WTC11 (cell line): ENCODE measurements around the gene CAMTA1. TPM values are rescaled to one million over a fixed set of nuclear protein-coding genes. Genes with fewer than 3 reads are reported as not detected.

Experiments used
- ATAC-seq: fragments of 200-7000 bp; cut with Tn5 transposase; 2 replicates; pipeline ENCODE4 v1.10.0; 2021; ENCODE audit warnings: mild to moderate bottlenecking, moderate library complexity
- CTCF ChIA-PET: fragments of 300-600 bp; sonication (Branson Sonifier 250); formaldehyde crosslinking; loops from one replicate; lab custom pipeline; 2021; ENCODE audit warnings: antibody characterized with exemption; lab: Charles Lee
- POLR2A ChIA-PET: fragments of 350-600 bp; sonication (Branson Sonifier 250); formaldehyde crosslinking; loops from one replicate; lab custom pipeline; 2021; ENCODE audit warnings: antibody characterized with exemption; lab: Charles Lee
- DNase-seq: peaks from one replicate; pipeline ENCODE4 v3.0.0; 2021; ENCODE audit warnings: low spot score
- H3K27ac Mint-ChIP-seq: 2 replicates; pipeline ENCODE4 v1.8.0; 2021; ENCODE audit warnings: mixed read lengths
- H3K27me3 Mint-ChIP-seq: 2 replicates; pipeline ENCODE4 v1.8.0; 2021; ENCODE audit warnings: low read depth, mild to moderate bottlenecking, moderate library complexity, mixed read lengths
- H3K36me3 Mint-ChIP-seq: 2 replicates; pipeline ENCODE4 v1.8.0; 2021; ENCODE audit warnings: mixed read lengths
- H3K4me1 Mint-ChIP-seq: 2 replicates; pipeline ENCODE4 v1.8.0; 2022; ENCODE audit warnings: mixed read lengths
- H3K4me3 Mint-ChIP-seq: 2 replicates; pipeline ENCODE4 v1.8.0; 2021; ENCODE audit warnings: mild to moderate bottlenecking, moderate library complexity, mixed read lengths
- H3K9me3 Mint-ChIP-seq: 2 replicates; pipeline ENCODE4 v1.8.0; 2021; ENCODE audit warnings: mixed read lengths
- ATF1 ChIP-seq: sonication (generic); formaldehyde crosslinking; IDR thresholded peaks from 2 replicates; pipeline ENCODE4 v1.8.1; 2023; ENCODE audit warnings: mild to moderate bottlenecking, moderate library complexity, missing genetic modification reagents
- EMX1 ChIP-seq: fragments of 250-450 bp; sonication (Bioruptor Pico); IDR thresholded peaks from 2 replicates; pipeline ENCODE4 v1.8.0; 2021; ENCODE audit warnings: mild to moderate bottlenecking
- GRHL2 ChIP-seq: fragments of 250-450 bp; sonication (Bioruptor Pico); IDR thresholded peaks from 2 replicates; pipeline ENCODE4 v1.8.0; 2022; ENCODE audit warnings: mild to moderate bottlenecking, moderate library complexity; ENCODE audit not compliant: insufficient replicate concordance, severe bottlenecking
- GTF2I ChIP-seq: fragments of 250-450 bp; sonication (Bioruptor Pico); conservative IDR thresholded peaks from 2 replicates; pipeline ENCODE4 v1.4.0; 2021; ENCODE audit warnings: mild to moderate bottlenecking
- HMGA2 ChIP-seq: fragments of 250-450 bp; sonication (Bioruptor Pico); IDR thresholded peaks from 2 replicates; pipeline ENCODE4 v1.4.0; 2021; ENCODE audit warnings: mild to moderate bottlenecking, moderate library complexity
- IRF2 ChIP-seq: sonication (generic); formaldehyde crosslinking; IDR thresholded peaks from 2 replicates; pipeline ENCODE4 v1.8.0; 2022; ENCODE audit warnings: low read depth, missing genetic modification reagents, borderline replicate concordance
- NFE2L1 ChIP-seq: sonication (generic); formaldehyde crosslinking; IDR thresholded peaks from 2 replicates; pipeline ENCODE4 v1.8.1; 2023; ENCODE audit warnings: missing genetic modification reagents
- NFYB ChIP-seq: sonication (generic); formaldehyde crosslinking; conservative IDR thresholded peaks from 2 replicates; pipeline ENCODE4 v1.8.0; 2022; ENCODE audit warnings: low read depth, missing genetic modification reagents
- NR1H2 ChIP-seq: sonication (generic); formaldehyde crosslinking; IDR thresholded peaks from 2 replicates; pipeline ENCODE4 v1.9.0; 2021; ENCODE audit warnings: mild to moderate bottlenecking, moderate library complexity, missing genetic modification reagents
- RELA ChIP-seq: sonication (generic); formaldehyde crosslinking; IDR thresholded peaks from 2 replicates; pipeline ENCODE4 v1.8.1; 2022; ENCODE audit warnings: missing genetic modification reagents, mild to moderate bottlenecking, borderline replicate concordance
- SOX15 ChIP-seq: fragments of 250-450 bp; sonication (Bioruptor Pico); IDR thresholded peaks from 2 replicates; pipeline ENCODE4 v1.9.0; 2021; ENCODE audit warnings: mild to moderate bottlenecking
- SP1 ChIP-seq: sonication (generic); formaldehyde crosslinking; conservative IDR thresholded peaks from 2 replicates; pipeline ENCODE4 v1.8.1; 2022; ENCODE audit warnings: missing genetic modification reagents
- TP53 ChIP-seq: sonication (generic); formaldehyde crosslinking; IDR thresholded peaks from 2 replicates; pipeline ENCODE4 v1.8.1; 2023; ENCODE audit warnings: mild to moderate bottlenecking, missing genetic modification reagents
- ZNF232 ChIP-seq: sonication (generic); formaldehyde crosslinking; IDR thresholded peaks from 2 replicates; pipeline ENCODE4 v1.8.0; 2022; ENCODE audit warnings: mild to moderate bottlenecking, missing genetic modification reagents
- ZNF317 ChIP-seq: sonication (generic); formaldehyde crosslinking; IDR thresholded peaks from 2 replicates; pipeline ENCODE4 v1.8.1; 2023; ENCODE audit warnings: low read depth, mild to moderate bottlenecking, moderate library complexity, missing genetic modification reagents, borderline replicate concordance
- ZNF416 ChIP-seq: fragments of 250-450 bp; sonication (Bioruptor Pico); IDR thresholded peaks from 2 replicates; pipeline ENCODE4 v1.9.0; 2021; ENCODE audit warnings: mild to moderate bottlenecking, inconsistent platforms
- ZNF671 ChIP-seq: fragments of 250-450 bp; sonication (Bioruptor Pico); IDR thresholded peaks from 2 replicates; pipeline ENCODE4 v1.8.0; 2021; ENCODE audit warnings: mild to moderate bottlenecking
- total RNA-seq: library from RNA; stranded (reverse); gene quantifications from 3 replicates; pipeline ENCODE4 v1.2.3, GENCODE V29; 2021
- TF ChIP-seq, protein P1 (sequence below): fragments of 250-450 bp; sonication (Bioruptor Pico); IDR thresholded peaks from 2 replicates; pipeline ENCODE4 v1.9.0; 2021; ENCODE audit warnings: moderate library complexity, mild to moderate bottlenecking, inconsistent platforms, borderline replicate concordance
- TF ChIP-seq, protein P2 (sequence below): sonication (generic); formaldehyde crosslinking; IDR thresholded peaks from 2 replicates; pipeline ENCODE4 v1.8.1; 2022; ENCODE audit warnings: low read depth, missing genetic modification reagents, borderline replicate concordance
- TF ChIP-seq, protein P3 (sequence below): sonication (generic); formaldehyde crosslinking; conservative IDR thresholded peaks from 2 replicates; pipeline ENCODE4 v1.8.1; 2022; ENCODE audit warnings: mild to moderate bottlenecking, missing genetic modification reagents
- TF ChIP-seq, protein P4 (sequence below): sonication (generic); formaldehyde crosslinking; IDR thresholded peaks from 2 replicates; pipeline ENCODE4 v1.8.0; 2023; ENCODE audit warnings: mild to moderate bottlenecking, missing genetic modification reagents
- TF ChIP-seq, protein P5 (sequence below): sonication (generic); formaldehyde crosslinking; IDR thresholded peaks from 2 replicates; pipeline ENCODE4 v1.8.0; 2023; ENCODE audit warnings: missing genetic modification reagents
- TF ChIP-seq, protein P6 (sequence below): fragments of 250-450 bp; sonication (Bioruptor Pico); IDR thresholded peaks from 2 replicates; pipeline ENCODE4 v1.8.0; 2021; ENCODE audit warnings: mild to moderate bottlenecking
- TF ChIP-seq, protein P7 (sequence below): sonication (generic); formaldehyde crosslinking; IDR thresholded peaks from 2 replicates; pipeline ENCODE4 v1.8.1; 2023; ENCODE audit warnings: mild to moderate bottlenecking, missing genetic modification reagents
- TF ChIP-seq, protein P8 (sequence below): fragments of 200-600 bp; IDR thresholded peaks from 2 replicates; pipeline ENCODE4 v1.8.0; 2022; ENCODE audit warnings: antibody characterized with exemption

Gene CAMTA1
- total RNA-seq, 1 experiment from 2014 or later = 86.4 TPM

DNA sequence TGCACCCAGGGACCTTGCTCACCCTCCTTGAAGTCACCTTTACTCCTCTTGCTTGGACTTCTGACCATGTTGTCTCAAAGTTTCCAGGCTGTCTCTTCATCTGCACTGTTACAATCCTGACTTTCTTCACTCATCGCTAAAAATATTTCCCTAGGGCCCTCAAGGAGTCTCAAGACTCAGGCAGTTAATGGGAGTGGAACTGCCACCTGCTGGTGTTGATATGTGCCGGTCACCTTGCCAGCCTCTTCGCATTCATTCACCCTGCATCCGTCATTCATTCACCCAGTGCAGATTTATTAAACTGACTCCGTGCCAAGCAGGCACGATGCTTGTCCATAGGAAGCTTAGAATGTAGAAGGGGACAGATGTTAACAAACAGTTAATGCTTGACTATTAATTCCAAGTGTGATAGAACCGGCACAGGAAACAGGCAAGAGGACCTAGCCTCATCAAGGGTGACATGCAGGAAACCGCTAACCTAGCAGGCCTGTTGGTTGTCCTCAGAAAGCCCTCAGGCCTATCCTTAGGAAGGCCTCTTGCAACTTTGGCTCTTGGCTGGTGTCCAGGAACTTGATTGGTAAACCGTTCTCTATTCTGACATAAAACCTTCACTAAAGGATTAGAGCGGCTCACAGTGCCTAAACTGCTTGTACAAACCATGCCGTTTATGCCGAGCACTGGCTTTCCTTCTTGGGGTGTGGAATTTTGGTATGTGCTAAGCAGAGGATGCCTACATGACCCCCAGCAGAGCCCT, 342.2 kb downstream of the CAMTA1 start:
- no peak for ATAC-seq
- ChIA-PET POLR2A (no interaction called here), CTCF (interaction anchor here (0.6 kb wide), 1 partner anchor 434 kb away, joined by 3 read pairs; no protein-coding TSS in a partner anchor)
- H3K9me3 Mint-ChIP-seq = peaks cover 7% of the 10 kb centered on the region
- H3K27ac Mint-ChIP-seq = peak overlapping the region; percentile 2; the same call in 1 of the 2 replicates
- no peak overlapping the region for H3K4me3 Mint-ChIP-seq
- H3K36me3 Mint-ChIP-seq = no peaks in the 10 kb centered on the region
- TF ChIP-seq NFYB (no peak), IRF2 (CRISPR knock-in tag) (no peak), NR1H2 (no peak), RELA (CRISPR knock-in tag) (no peak), GTF2I (CRISPR knock-in tag) (no peak), ZNF232 (CRISPR knock-in tag) (no peak), SOX15 (CRISPR knock-in tag) (no peak), NFE2L1 (no peak), SP1 (CRISPR knock-in tag) (no peak), ZNF416 (CRISPR knock-in tag) (no peak)
- TF ChIP-seq, protein P1, sequence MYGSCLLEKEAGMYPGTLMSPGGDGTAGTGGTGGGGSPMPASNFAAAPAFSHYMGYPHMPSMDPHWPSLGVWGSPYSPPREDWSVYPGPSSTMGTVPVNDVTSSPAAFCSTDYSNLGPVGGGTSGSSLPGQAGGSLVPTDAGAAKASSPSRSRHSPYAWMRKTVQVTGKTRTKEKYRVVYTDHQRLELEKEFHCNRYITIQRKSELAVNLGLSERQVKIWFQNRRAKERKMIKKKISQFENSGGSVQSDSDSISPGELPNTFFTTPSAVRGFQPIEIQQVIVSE (CRISPR knock-in tag) = no peak
- DNase-seq = no peak
- no peaks in the 10 kb centered on the region for H3K27me3 Mint-ChIP-seq
- peaks cover 3% of the 10 kb centered on the region; the same call in 1 of the 2 replicates for H3K4me1 Mint-ChIP-seq

DNA sequence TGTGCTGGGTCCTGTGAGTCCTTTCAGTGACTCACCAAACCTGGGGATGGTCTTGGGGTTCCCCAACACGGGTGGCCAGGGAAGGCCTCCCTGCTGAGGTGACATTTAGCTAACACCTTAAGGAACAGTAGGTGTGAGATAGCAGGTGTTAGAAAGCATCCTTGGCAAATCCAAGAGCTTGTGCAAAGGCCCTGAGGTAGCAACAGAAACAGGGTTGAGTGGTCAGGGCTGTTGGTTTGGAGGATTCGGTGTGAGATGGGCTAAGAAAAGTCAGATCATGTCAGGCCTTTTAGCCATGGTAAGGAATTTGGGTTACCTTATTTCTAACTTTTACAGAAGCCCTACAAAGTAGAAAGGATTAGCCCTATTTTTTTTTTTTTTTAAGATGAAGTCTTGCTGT, 343.0 kb downstream of the CAMTA1 start:
- ChIA-PET POLR2A (no interaction called here), CTCF (interaction anchor here (0.7 kb wide), 1 partner anchor 786 kb away, joined by 4 read pairs; no protein-coding TSS in a partner anchor)
- Mint-ChIP-seq H3K4me3 (no peak overlapping the region), H3K9me3 (peaks cover 7% of the 10 kb centered on the region), H3K4me1 (peaks cover 3% of the 10 kb centered on the region; the same call in 1 of the 2 replicates), H3K27ac (no peak overlapping the region), H3K36me3 (no peaks in the 10 kb centered on the region), H3K27me3 (no peaks in the 10 kb centered on the region)
- ATAC-seq (no peak), DNase-seq (no peak)
- TF ChIP-seq, protein P2, sequence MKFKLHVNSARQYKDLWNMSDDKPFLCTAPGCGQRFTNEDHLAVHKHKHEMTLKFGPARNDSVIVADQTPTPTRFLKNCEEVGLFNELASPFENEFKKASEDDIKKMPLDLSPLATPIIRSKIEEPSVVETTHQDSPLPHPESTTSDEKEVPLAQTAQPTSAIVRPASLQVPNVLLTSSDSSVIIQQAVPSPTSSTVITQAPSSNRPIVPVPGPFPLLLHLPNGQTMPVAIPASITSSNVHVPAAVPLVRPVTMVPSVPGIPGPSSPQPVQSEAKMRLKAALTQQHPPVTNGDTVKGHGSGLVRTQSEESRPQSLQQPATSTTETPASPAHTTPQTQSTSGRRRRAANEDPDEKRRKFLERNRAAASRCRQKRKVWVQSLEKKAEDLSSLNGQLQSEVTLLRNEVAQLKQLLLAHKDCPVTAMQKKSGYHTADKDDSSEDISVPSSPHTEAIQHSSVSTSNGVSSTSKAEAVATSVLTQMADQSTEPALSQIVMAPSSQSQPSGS (CRISPR knock-in tag) = no peak
- TF ChIP-seq, protein P3, sequence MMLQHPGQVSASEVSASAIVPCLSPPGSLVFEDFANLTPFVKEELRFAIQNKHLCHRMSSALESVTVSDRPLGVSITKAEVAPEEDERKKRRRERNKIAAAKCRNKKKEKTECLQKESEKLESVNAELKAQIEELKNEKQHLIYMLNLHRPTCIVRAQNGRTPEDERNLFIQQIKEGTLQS = no peak
- TF ChIP-seq TP53 (CRISPR knock-in tag) (no peak), GRHL2 (CRISPR knock-in tag) (no peak), EMX1 (CRISPR knock-in tag) (no peak), ZNF317 (CRISPR knock-in tag) (no peak), IRF2 (CRISPR knock-in tag) (no peak), ATF1 (CRISPR knock-in tag) (no peak), ZNF671 (no peak), ZNF416 (CRISPR knock-in tag) (no peak), HMGA2 (CRISPR knock-in tag) (no peak)
- TF ChIP-seq, protein P4, sequence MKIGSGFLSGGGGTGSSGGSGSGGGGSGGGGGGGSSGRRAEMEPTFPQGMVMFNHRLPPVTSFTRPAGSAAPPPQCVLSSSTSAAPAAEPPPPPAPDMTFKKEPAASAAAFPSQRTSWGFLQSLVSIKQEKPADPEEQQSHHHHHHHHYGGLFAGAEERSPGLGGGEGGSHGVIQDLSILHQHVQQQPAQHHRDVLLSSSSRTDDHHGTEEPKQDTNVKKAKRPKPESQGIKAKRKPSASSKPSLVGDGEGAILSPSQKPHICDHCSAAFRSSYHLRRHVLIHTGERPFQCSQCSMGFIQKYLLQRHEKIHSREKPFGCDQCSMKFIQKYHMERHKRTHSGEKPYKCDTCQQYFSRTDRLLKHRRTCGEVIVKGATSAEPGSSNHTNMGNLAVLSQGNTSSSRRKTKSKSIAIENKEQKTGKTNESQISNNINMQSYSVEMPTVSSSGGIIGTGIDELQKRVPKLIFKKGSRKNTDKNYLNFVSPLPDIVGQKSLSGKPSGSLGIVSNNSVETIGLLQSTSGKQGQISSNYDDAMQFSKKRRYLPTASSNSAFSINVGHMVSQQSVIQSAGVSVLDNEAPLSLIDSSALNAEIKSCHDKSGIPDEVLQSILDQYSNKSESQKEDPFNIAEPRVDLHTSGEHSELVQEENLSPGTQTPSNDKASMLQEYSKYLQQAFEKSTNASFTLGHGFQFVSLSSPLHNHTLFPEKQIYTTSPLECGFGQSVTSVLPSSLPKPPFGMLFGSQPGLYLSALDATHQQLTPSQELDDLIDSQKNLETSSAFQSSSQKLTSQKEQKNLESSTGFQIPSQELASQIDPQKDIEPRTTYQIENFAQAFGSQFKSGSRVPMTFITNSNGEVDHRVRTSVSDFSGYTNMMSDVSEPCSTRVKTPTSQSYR = no peak
- TF ChIP-seq, protein P5, sequence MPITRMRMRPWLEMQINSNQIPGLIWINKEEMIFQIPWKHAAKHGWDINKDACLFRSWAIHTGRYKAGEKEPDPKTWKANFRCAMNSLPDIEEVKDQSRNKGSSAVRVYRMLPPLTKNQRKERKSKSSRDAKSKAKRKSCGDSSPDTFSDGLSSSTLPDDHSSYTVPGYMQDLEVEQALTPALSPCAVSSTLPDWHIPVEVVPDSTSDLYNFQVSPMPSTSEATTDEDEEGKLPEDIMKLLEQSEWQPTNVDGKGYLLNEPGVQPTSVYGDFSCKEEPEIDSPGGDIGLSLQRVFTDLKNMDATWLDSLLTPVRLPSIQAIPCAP = no peak
- TF ChIP-seq, protein P6, sequence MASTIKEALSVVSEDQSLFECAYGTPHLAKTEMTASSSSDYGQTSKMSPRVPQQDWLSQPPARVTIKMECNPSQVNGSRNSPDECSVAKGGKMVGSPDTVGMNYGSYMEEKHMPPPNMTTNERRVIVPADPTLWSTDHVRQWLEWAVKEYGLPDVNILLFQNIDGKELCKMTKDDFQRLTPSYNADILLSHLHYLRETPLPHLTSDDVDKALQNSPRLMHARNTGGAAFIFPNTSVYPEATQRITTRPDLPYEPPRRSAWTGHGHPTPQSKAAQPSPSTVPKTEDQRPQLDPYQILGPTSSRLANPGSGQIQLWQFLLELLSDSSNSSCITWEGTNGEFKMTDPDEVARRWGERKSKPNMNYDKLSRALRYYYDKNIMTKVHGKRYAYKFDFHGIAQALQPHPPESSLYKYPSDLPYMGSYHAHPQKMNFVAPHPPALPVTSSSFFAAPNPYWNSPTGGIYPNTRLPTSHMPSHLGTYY = no peak
- TF ChIP-seq, protein P7, sequence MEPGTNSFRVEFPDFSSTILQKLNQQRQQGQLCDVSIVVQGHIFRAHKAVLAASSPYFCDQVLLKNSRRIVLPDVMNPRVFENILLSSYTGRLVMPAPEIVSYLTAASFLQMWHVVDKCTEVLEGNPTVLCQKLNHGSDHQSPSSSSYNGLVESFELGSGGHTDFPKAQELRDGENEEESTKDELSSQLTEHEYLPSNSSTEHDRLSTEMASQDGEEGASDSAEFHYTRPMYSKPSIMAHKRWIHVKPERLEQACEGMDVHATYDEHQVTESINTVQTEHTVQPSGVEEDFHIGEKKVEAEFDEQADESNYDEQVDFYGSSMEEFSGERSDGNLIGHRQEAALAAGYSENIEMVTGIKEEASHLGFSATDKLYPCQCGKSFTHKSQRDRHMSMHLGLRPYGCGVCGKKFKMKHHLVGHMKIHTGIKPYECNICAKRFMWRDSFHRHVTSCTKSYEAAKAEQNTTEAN = no peak
- TF ChIP-seq, protein P8, sequence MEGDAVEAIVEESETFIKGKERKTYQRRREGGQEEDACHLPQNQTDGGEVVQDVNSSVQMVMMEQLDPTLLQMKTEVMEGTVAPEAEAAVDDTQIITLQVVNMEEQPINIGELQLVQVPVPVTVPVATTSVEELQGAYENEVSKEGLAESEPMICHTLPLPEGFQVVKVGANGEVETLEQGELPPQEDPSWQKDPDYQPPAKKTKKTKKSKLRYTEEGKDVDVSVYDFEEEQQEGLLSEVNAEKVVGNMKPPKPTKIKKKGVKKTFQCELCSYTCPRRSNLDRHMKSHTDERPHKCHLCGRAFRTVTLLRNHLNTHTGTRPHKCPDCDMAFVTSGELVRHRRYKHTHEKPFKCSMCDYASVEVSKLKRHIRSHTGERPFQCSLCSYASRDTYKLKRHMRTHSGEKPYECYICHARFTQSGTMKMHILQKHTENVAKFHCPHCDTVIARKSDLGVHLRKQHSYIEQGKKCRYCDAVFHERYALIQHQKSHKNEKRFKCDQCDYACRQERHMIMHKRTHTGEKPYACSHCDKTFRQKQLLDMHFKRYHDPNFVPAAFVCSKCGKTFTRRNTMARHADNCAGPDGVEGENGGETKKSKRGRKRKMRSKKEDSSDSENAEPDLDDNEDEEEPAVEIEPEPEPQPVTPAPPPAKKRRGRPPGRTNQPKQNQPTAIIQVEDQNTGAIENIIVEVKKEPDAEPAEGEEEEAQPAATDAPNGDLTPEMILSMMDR = no peak
